Natural killer cell (primary cell): ENCODE data around the gene NXN. TPM values are rescaled to one million over a fixed set of nuclear protein-coding genes. Genes with fewer than 3 reads are reported as not detected.

Experiments
- ATAC-seq, 3 donors: fragments of 150-1000 bp in 2 of 3; fragments of 200-7000 bp in 1 of 3; cut with Tn5 transposase; 1 replicate in 1 of 3; 2 replicates in 2 of 3; pipeline ENCODE4 v1.10.0; 2021; ENCODE audit warnings: mild to moderate bottlenecking in 2 of 3, moderate library complexity in 2 of 3
- DNase-seq, 2 donors: peaks; one replicate each; pipeline versions ENCODE4 v3.0.0 to v3.0.0-alpha.2; 2013 to 2021; ENCODE audit warnings: mixed read lengths in 1 of 2
- H3K27ac ChIP-seq: one replicate; pipeline ENCODE4 v1.5.1; 2013; ENCODE audit warnings: mild to moderate bottlenecking, low read length
- H3K27me3 ChIP-seq: one replicate; pipeline ENCODE4 v1.6.1; 2013; ENCODE audit warnings: low read length; ENCODE audit not compliant: control insufficient read depth, insufficient read depth
- H3K36me3 ChIP-seq: one replicate; pipeline ENCODE4 v1.6.1; 2013; ENCODE audit warnings: low read length; ENCODE audit not compliant: control insufficient read depth, insufficient read depth
- H3K4me1 ChIP-seq: one replicate; pipeline ENCODE4 v1.6.1; 2013; ENCODE audit warnings: low read length; ENCODE audit not compliant: control insufficient read depth, insufficient read depth
- H3K4me3 ChIP-seq: one replicate; pipeline ENCODE4 v1.5.1; 2013; ENCODE audit warnings: low read length
- H3K9me3 ChIP-seq: one replicate; pipeline ENCODE4 v1.6.1; 2013; ENCODE audit warnings: low read length; ENCODE audit not compliant: control insufficient read depth, insufficient read depth
- H3K27ac Mint-ChIP-seq, 2 donors: one replicate each; pipeline ENCODE4 v1.8.0; 2022; ENCODE audit warnings: mild to moderate bottlenecking in 2 of 2, mixed read lengths in 2 of 2, moderate library complexity in 1 of 2
- H3K27me3 Mint-ChIP-seq, 2 donors: one replicate each; pipeline ENCODE4 v1.8.0; 2022; ENCODE audit warnings: low read depth in 2 of 2, mixed read lengths in 2 of 2
- H3K36me3 Mint-ChIP-seq: one replicate; pipeline ENCODE4 v1.8.0; 2022; ENCODE audit warnings: mixed read lengths
- H3K4me1 Mint-ChIP-seq, 2 donors: one replicate each; pipeline ENCODE4 v1.8.0; 2022; ENCODE audit warnings: mixed read lengths in 2 of 2
- H3K4me3 Mint-ChIP-seq: one replicate; pipeline ENCODE4 v1.8.0; 2022; ENCODE audit warnings: mild to moderate bottlenecking, moderate library complexity, mixed read lengths
- H3K9me3 Mint-ChIP-seq, 2 donors: one replicate each; pipeline ENCODE4 v1.8.0; 2022; ENCODE audit warnings: mixed read lengths in 2 of 2
- CTCF ChIP-seq: fragments of 200-600 bp; IDR thresholded peaks from one replicate; pipeline ENCODE4 v1.8.0; 2022; ENCODE audit warnings: antibody characterized with exemption
- WGBS: methylation state at CpG from one replicate; pipeline ENCODE4 v1.1.7; 2013; ENCODE audit warnings: missing lambda C conversion rate; ENCODE audit not compliant: insufficient coverage; 5-methylcytosine and 5-hydroxymethylcytosine counted together
- intact Hi-C: fragments of 100-400 bp; cut with micrococcal nuclease; formaldehyde crosslinking; loops from one replicate; pipeline ENCODE4 v1.14.2; 2022
- total RNA-seq, 4 donors: library from RNA; stranded (reverse); fragments of 120-200 nt in 1 of 4; gene quantifications; one replicate each; pipeline versions ENCODE4 v1.2.3 to v1.2.4, GENCODE V29; 2013 to 2022

The NXN gene
- total RNA-seq, 3 donors from 2014 or later (not counting 1 experiment from before 2014, with no cell fraction given) = 0.14 to 0.55 TPM; not detected in 1

GRCh38 chr17:944266-944826 lies 35.2 kb downstream of the NXN start:
- Histone ChIP-seq H3K36me3 (no peaks in the 10 kb centered on the region), H3K27me3 (no peaks in the 10 kb centered on the region), H3K27ac (no peak overlapping the region), H3K9me3 (no peaks in the 10 kb centered on the region), H3K4me3 (no peak overlapping the region), H3K4me1 (no peaks in the 10 kb centered on the region)
- DNase-seq = no peak
- intact Hi-C loops = no loop called here
- TF ChIP-seq CTCF = no peak
- H3K36me3 Mint-ChIP-seq = no peaks in the 10 kb centered on the region
- no peaks in the 10 kb centered on the region for H3K4me1 Mint-ChIP-seq
- no peak overlapping the region for H3K4me3 Mint-ChIP-seq
- H3K9me3 Mint-ChIP-seq = no peaks in the 10 kb centered on the region
- 62% methylated on average over 14 of the region's 14 CpGs for WGBS
- ATAC-seq = no peak
- no peaks in the 10 kb centered on the region for H3K27me3 Mint-ChIP-seq
- no peak overlapping the region for H3K27ac Mint-ChIP-seq

DNA sequence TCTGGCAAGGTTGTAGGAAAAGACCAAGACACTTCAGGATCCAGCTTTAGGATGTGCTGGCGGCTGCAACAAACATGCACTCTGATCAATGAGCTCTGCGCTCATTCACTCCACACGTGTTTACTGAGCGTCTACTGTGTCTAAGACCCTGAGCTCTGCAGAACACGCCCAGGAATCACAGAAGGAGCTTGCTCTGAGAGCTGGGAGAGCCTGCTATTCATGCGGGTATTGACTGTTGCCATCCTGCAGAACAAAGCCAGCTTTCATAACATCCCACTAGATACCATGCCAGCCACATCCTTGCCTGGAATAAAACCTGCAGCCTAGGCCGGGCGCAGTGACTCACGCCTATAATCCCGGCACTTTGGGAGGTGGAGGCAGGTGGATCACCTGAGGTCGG lies 44.1 kb downstream of the NXN start:
- no peak overlapping the region for H3K4me3 Mint-ChIP-seq
- H3K27me3 Mint-ChIP-seq = peaks cover 0 to 9% of the 10 kb centered on the region in 2 donors
- Histone ChIP-seq H3K27me3 (no peaks in the 10 kb centered on the region), H3K4me1 (no peaks in the 10 kb centered on the region), H3K9me3 (no peaks in the 10 kb centered on the region), H3K36me3 (no peaks in the 10 kb centered on the region), H3K4me3 (no peak overlapping the region), H3K27ac (no peak overlapping the region)
- H3K9me3 Mint-ChIP-seq = no peaks in the 10 kb centered on the region
- TF ChIP-seq CTCF = no peak
- no peaks in the 10 kb centered on the region for H3K4me1 Mint-ChIP-seq
- ATAC-seq (no peak), DNase-seq (no peak)
- WGBS = 90% methylated on average over 10 of the region's 11 CpGs
- no peak overlapping the region for H3K27ac Mint-ChIP-seq
- no peaks in the 10 kb centered on the region for H3K36me3 Mint-ChIP-seq
- intact Hi-C loops = no loop called here

DNA sequence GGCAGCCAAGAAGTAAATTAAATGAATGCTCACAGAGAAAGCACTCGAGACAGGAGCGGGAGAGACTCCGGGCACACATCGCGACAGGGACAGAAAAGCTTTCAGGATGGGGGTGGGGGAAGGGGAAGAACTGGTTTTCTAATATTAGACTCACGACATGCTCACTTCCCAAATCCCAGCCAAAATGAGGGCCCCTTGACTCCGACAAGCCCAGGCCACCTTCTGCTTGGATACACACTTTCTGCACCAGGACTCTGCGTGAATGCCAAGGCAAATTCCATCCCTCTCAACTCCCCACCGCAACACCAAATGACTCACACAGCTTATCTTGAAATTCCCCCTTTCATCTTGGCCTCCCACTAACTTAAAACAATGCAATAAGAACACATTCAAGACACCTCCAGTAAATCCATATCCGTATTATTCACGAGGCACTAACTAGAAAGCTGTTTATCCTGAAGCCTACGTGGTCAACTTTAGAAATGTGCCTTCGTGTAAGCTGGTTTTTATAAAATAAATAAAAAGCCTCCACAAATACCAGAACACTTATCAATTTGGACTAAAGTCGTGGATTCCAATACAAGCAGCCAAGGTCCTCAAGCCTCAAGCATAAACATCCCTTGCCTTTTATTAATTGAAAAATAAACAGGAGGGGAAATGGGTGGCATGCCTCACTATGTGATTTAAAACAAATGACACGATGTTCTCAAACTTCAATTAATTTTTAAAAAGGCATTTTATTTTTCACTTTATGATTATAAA lies 46.1 kb downstream of the NXN start:
- no peaks in the 10 kb centered on the region for H3K4me1 ChIP-seq
- DNase-seq (no peak), ATAC-seq (no peak)
- Mint-ChIP-seq H3K27ac (no peak overlapping the region), H3K4me3 (no peak overlapping the region), H3K27me3 (peaks cover 0 to 8% of the 10 kb centered on the region in 2 donors), H3K4me1 (no peaks in the 10 kb centered on the region), H3K36me3 (no peaks in the 10 kb centered on the region), H3K9me3 (no peaks in the 10 kb centered on the region)
- 65% methylated on average over 14 of the region's 15 CpGs for WGBS
- H3K27ac ChIP-seq = no peak overlapping the region
- H3K4me3 ChIP-seq = no peak overlapping the region
- no peaks in the 10 kb centered on the region for H3K9me3 ChIP-seq
- H3K27me3 ChIP-seq = no peaks in the 10 kb centered on the region
- intact Hi-C loops = no loop called here
- TF ChIP-seq CTCF = no peak
- no peaks in the 10 kb centered on the region for H3K36me3 ChIP-seq
